ENCODE measurements around the gene BAIAP3. TPM values are rescaled to one million over a fixed set of nuclear protein-coding genes. Genes with fewer than 3 reads are reported as not detected.

Gene BAIAP3
- total and polyA plus RNA-seq, 10 of the 15 experiments (the other 5 are each of a cell fraction or from before 2014, with no cell fraction given), result 0.03 to 0.56 (median 0.17) TPM; not detected in 3

DNA sequence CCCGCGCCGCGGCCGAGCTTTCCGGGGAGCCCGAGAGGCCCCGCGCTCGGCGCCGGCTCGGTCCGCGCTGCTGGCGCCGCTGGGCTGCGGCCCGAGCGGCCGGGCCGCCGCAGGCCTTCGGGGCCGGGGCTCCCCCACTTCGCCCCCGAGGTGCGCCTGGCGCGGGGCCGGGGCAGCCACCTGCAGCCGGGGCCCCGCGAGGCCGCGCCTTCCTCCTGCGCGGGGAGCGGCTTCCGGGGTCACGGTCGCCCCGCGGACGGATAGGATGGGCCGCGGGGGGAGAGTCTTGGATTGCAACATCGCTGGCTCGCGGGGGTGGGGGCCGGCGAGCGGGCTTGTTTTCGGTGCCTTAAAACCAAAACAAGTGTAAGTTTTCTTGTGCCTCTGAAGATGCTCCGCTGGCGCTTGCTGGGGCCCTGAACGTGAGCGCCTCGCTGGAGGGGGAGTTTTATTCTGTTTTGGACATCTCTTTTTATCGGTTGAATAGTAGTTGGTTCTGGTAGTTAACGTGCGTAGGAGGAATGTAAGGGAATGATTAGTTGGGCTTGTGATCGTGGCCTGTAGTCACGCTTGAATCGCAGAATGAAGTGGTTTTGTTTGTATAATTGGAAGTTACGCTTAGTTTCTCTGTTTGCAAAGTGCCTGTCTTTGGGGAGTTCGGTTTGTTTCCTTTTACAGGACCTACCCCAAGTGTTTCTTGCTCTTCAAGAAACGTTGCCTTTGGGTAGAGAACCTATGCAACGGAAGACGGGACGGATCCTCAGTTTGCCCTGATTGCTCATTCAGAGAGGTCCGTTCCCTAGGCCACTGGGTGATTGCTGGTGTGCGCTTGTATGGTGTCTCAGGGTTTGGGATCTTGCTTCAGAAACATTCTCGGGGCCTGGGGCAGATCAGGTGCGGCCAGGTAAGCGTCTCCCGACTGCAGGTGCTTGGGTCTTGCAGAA, 23.3 kb upstream of the BAIAP3 start (continued):
- TF ChIP-seq, protein P1, sequence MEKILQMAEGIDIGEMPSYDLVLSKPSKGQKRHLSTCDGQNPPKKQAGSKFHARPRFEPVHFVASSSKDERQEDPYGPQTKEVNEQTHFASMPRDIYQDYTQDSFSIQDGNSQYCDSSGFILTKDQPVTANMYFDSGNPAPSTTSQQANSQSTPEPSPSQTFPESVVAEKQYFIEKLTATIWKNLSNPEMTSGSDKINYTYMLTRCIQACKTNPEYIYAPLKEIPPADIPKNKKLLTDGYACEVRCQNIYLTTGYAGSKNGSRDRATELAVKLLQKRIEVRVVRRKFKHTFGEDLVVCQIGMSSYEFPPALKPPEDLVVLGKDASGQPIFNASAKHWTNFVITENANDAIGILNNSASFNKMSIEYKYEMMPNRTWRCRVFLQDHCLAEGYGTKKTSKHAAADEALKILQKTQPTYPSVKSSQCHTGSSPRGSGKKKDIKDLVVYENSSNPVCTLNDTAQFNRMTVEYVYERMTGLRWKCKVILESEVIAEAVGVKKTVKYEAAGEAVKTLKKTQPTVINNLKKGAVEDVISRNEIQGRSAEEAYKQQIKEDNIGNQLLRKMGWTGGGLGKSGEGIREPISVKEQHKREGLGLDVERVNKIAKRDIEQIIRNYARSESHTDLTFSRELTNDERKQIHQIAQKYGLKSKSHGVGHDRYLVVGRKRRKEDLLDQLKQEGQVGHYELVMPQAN (conservative IDR thresholded peaks at IDR 0.05), result no peak
- TF ChIP-seq ESRRA (IDR thresholded peaks at IDR 0.05; ENCODE audit: low read length), result no peak
- TF ChIP-seq, protein P2, sequence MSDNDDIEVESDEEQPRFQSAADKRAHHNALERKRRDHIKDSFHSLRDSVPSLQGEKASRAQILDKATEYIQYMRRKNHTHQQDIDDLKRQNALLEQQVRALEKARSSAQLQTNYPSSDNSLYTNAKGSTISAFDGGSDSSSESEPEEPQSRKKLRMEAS (IDR thresholded peaks at IDR 0.05; ENCODE audit: low read depth, low read length), result no peak
- TF ChIP-seq POLR2A (IDR thresholded peaks at IDR 0.05; ENCODE audit: low read depth, low read length), result peak; percentile 46
- TF ChIP-seq, protein P3, sequence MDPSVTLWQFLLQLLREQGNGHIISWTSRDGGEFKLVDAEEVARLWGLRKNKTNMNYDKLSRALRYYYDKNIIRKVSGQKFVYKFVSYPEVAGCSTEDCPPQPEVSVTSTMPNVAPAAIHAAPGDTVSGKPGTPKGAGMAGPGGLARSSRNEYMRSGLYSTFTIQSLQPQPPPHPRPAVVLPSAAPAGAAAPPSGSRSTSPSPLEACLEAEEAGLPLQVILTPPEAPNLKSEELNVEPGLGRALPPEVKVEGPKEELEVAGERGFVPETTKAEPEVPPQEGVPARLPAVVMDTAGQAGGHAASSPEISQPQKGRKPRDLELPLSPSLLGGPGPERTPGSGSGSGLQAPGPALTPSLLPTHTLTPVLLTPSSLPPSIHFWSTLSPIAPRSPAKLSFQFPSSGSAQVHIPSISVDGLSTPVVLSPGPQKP (IDR thresholded peaks at IDR 0.05; ENCODE audit: low read depth, low read length), result no peak
- TF ChIP-seq SMAD1 (IDR thresholded peaks at IDR 0.05; ENCODE audit: low read depth, partially characterized antibody), result peak; percentile 30
- TF ChIP-seq TCF7 (IDR thresholded peaks at IDR 0.05; ENCODE audit: borderline replicate concordance), result no peak
- no peak for TF ChIP-seq EP300 (IDR thresholded peaks at IDR 0.05; ENCODE audit: borderline replicate concordance in 1 of 2, control insufficient read depth in 1 of 2, low read depth in 2 of 2, low read length in 2 of 2)
- no peak for TF ChIP-seq ZNF24 (IDR thresholded peaks at IDR 0.05)
- TF ChIP-seq PAX8 (IDR thresholded peaks at IDR 0.05), result no peak
- TF ChIP-seq NR2F1 (conservative IDR thresholded peaks at IDR 0.05), result 0 out of 2 replicates have a peak, but pooled peaks have one; percentile 55
- no peak for TF ChIP-seq NFYA (IDR thresholded peaks at IDR 0.05; ENCODE audit: borderline replicate concordance, low read depth, low read length)
- TF ChIP-seq, protein P4, sequence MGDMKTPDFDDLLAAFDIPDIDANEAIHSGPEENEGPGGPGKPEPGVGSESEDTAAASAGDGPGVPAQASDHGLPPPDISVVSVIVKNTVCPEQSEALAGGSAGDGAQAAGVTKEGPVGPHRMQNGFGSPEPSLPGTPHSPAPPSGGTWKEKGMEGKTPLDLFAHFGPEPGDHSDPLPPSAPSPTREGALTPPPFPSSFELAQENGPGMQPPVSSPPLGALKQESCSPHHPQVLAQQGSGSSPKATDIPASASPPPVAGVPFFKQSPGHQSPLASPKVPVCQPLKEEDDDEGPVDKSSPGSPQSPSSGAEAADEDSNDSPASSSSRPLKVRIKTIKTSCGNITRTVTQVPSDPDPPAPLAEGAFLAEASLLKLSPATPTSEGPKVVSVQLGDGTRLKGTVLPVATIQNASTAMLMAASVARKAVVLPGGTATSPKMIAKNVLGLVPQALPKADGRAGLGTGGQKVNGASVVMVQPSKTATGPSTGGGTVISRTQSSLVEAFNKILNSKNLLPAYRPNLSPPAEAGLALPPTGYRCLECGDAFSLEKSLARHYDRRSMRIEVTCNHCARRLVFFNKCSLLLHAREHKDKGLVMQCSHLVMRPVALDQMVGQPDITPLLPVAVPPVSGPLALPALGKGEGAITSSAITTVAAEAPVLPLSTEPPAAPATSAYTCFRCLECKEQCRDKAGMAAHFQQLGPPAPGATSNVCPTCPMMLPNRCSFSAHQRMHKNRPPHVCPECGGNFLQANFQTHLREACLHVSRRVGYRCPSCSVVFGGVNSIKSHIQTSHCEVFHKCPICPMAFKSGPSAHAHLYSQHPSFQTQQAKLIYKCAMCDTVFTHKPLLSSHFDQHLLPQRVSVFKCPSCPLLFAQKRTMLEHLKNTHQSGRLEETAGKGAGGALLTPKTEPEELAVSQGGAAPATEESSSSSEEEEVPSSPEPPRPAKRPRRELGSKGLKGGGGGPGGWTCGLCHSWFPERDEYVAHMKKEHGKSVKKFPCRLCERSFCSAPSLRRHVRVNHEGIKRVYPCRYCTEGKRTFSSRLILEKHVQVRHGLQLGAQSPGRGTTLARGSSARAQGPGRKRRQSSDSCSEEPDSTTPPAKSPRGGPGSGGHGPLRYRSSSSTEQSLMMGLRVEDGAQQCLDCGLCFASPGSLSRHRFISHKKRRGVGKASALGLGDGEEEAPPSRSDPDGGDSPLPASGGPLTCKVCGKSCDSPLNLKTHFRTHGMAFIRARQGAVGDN (IDR thresholded peaks at IDR 0.05), result no peak
- no peak for TF ChIP-seq EZH2 (IDR thresholded peaks at IDR 0.05; ENCODE audit: borderline replicate concordance, control insufficient read depth, low read depth, low read length)
- TF ChIP-seq SUPT20H (IDR thresholded peaks at IDR 0.05; ENCODE audit: borderline replicate concordance, control insufficient read depth, low read depth, low read length), result no peak
- TF ChIP-seq KDM1A (IDR thresholded peaks at IDR 0.05; ENCODE audit: borderline replicate concordance), result no peak
- TF ChIP-seq, protein P5, sequence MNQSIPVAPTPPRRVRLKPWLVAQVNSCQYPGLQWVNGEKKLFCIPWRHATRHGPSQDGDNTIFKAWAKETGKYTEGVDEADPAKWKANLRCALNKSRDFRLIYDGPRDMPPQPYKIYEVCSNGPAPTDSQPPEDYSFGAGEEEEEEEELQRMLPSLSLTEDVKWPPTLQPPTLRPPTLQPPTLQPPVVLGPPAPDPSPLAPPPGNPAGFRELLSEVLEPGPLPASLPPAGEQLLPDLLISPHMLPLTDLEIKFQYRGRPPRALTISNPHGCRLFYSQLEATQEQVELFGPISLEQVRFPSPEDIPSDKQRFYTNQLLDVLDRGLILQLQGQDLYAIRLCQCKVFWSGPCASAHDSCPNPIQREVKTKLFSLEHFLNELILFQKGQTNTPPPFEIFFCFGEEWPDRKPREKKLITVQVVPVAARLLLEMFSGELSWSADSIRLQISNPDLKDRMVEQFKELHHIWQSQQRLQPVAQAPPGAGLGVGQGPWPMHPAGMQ (IDR thresholded peaks at IDR 0.05; ENCODE audit: borderline replicate concordance), result no peak
- TF ChIP-seq ZNF217 (IDR thresholded peaks at IDR 0.05), result no peak
- TF ChIP-seq ZSCAN29 (IDR thresholded peaks at IDR 0.05), result no peak
- no peak for TF ChIP-seq IRF4 (IDR thresholded peaks at IDR 0.05; ENCODE audit: low read depth, low read length)
- no peak for TF ChIP-seq ZNF384 (IDR thresholded peaks at IDR 0.05; ENCODE audit: borderline replicate concordance, low read depth, low read length)
